Peyer's patch (tissue), 4 donors: ENCODE measurements around the gene PI4KA.

Experiments
- POLR2A ChIP-seq, 2 donors: fragments of 450-650 bp; IDR thresholded peaks; one replicate each; pipeline ENCODE4 v1.5.1; 2017; ENCODE audit warnings: antibody characterized with exemption in 2 of 2, mild to moderate bottlenecking in 2 of 2, moderate library complexity in 2 of 2
- TF ChIP-seq, protein P1 (sequence below), 6 experiments: fragments of 450-650 bp in 4 of 6; fragments of 200-600 bp in 2 of 6; sonication (generic) in 1 of 6; IDR thresholded peaks; one replicate each; pipeline ENCODE4 v1.5.1; 2017 to 2019; ENCODE audit warnings: antibody characterized with exemption in 6 of 6, mild to moderate bottlenecking in 3 of 6, moderate library complexity in 1 of 6

DNA sequence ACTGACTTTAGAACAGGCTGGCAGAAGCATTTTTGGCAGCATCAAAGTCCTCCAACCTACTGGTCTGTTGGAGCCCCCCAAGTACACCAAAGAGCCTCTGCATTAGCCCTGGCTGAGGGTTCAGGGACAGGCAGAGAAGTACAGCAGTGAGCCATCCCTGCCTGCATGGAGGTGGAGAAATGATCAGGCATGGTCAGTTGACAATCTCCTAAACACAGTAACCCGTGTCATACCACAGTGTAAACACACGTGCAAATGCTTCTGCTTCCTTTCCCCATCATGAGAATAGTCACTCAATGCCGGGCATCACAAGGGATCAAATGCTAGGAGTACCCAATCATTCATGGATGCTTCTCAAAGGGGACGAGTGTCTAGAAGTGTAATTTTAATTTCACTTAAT lies 76.5 kb downstream of the PI4KA start:
- TF ChIP-seq, protein P1, sequence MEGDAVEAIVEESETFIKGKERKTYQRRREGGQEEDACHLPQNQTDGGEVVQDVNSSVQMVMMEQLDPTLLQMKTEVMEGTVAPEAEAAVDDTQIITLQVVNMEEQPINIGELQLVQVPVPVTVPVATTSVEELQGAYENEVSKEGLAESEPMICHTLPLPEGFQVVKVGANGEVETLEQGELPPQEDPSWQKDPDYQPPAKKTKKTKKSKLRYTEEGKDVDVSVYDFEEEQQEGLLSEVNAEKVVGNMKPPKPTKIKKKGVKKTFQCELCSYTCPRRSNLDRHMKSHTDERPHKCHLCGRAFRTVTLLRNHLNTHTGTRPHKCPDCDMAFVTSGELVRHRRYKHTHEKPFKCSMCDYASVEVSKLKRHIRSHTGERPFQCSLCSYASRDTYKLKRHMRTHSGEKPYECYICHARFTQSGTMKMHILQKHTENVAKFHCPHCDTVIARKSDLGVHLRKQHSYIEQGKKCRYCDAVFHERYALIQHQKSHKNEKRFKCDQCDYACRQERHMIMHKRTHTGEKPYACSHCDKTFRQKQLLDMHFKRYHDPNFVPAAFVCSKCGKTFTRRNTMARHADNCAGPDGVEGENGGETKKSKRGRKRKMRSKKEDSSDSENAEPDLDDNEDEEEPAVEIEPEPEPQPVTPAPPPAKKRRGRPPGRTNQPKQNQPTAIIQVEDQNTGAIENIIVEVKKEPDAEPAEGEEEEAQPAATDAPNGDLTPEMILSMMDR (IDR thresholded peaks at IDR 0.05) = no peak
- TF ChIP-seq POLR2A (IDR thresholded peaks at IDR 0.05) = no peak
